H7 (cell line): Measurements from ENCODE around the gene RGP1. TPM values are rescaled to one million over a fixed set of nuclear protein-coding genes. Genes with fewer than 3 reads are reported as not detected.

ENCODE experiments used
- DNase-seq: peaks from one replicate; pipeline ENCODE4 v3.0.0; 2012
- H3K27me3 ChIP-seq: 2 replicates; pipeline ENCODE4 v1.6.0; 2011; ENCODE audit warnings: mild to moderate bottlenecking, low read length; ENCODE audit not compliant: control insufficient read depth, insufficient read depth
- H3K36me3 ChIP-seq: replicated peaks from 2 replicates; pipeline ENCODE4 v1.5.1; 2011; ENCODE audit warnings: low read length; ENCODE audit not compliant: control insufficient read depth, insufficient read depth
- H3K4me3 ChIP-seq: 2 replicates; pipeline ENCODE4 v1.5.1; 2011; ENCODE audit warnings: low read depth, mild to moderate bottlenecking, control low read depth, low read length, moderate library complexity; ENCODE audit not compliant: insufficient read depth
- total RNA-seq: library from RNA; depleted of rRNA; stranded (reverse); fragments of >200 nt; shearing (Covaris generic); gene quantifications from 2 replicates; pipeline ENCODE4 v1.2.3, GENCODE V29; 2014

The RGP1 gene
- total RNA-seq, 1 experiment from 2014 or later = 14.4 TPM

- no peaks in the 10 kb centered on the region; the same call in 1 of the 2 replicates for H3K27me3 ChIP-seq
- H3K4me3 ChIP-seq = peak overlapping the region; percentile 40
- H3K36me3 ChIP-seq = no peaks in the 10 kb centered on the region
- DNase-seq = peak; percentile 92
These were observed 41.6 kb downstream of the RGP1 start for GRCh38 chr9:35790385-35791296.

- H3K27me3 ChIP-seq = no peaks in the 10 kb centered on the region; the same call in 1 of the 2 replicates
- peak; percentile 91 for DNase-seq
- H3K4me3 ChIP-seq = peak within 1 kb of the TSS; percentile 70
- H3K36me3 ChIP-seq = no peaks in the 10 kb centered on the region
These were observed 42.3 kb downstream of the RGP1 start, which contains the start of gene NPR2 for GRCh38 chr9:35791297-35791921. TSS of gene NPR2 (plus strand) at chr9:35791591. CDS start at chr9:35792409, 818 bp downstream.

- peak overlapping the region; percentile 70 for H3K4me3 ChIP-seq
- DNase-seq = no peak
- no peaks in the 10 kb centered on the region for H3K36me3 ChIP-seq
- no peaks in the 10 kb centered on the region; the same call in 1 of the 2 replicates for H3K27me3 ChIP-seq
These were observed 43.1 kb downstream of the RGP1 start for GRCh38 chr9:35792024-35792813.

- Histone ChIP-seq H3K27me3 (no peaks in the 10 kb centered on the region; the same call in 1 of the 2 replicates), H3K36me3 (no peaks in the 10 kb centered on the region), H3K4me3 (no peak overlapping the region)
- no peak for DNase-seq
These were observed 43.7 kb downstream of the RGP1 start for GRCh38 chr9:35792826-35793225.

GRCh38 chr9:35793461-35793860, 44.4 kb downstream of the RGP1 start:
- Histone ChIP-seq H3K4me3 (no peak overlapping the region), H3K27me3 (no peaks in the 10 kb centered on the region; the same call in 1 of the 2 replicates), H3K36me3 (no peaks in the 10 kb centered on the region)
- DNase-seq = no peak

- Histone ChIP-seq H3K4me3 (no peak overlapping the region), H3K36me3 (no peaks in the 10 kb centered on the region; the same call in 1 of the 2 replicates), H3K27me3 (no peaks in the 10 kb centered on the region; the same call in 1 of the 2 replicates)
- no peak for DNase-seq
These were observed 46.6 kb downstream of the RGP1 start for GRCh38 chr9:35795695-35796094.

GRCh38 chr9:35797311-35798109, 48.4 kb downstream of the RGP1 start:
- Histone ChIP-seq H3K27me3 (no peaks in the 10 kb centered on the region), H3K36me3 (no peaks in the 10 kb centered on the region; the same call in 1 of the 2 replicates), H3K4me3 (no peak overlapping the region)
- no peak for DNase-seq

- Histone ChIP-seq H3K36me3 (no peaks in the 10 kb centered on the region; the same call in 1 of the 2 replicates), H3K4me3 (no peak overlapping the region), H3K27me3 (no peaks in the 10 kb centered on the region)
- DNase-seq = no peak
These were observed 49.7 kb downstream of the RGP1 start for GRCh38 chr9:35798658-35799374.

- no peaks in the 10 kb centered on the region for H3K27me3 ChIP-seq
- no peaks in the 10 kb centered on the region; the same call in 1 of the 2 replicates for H3K36me3 ChIP-seq
- H3K4me3 ChIP-seq = no peak overlapping the region
- DNase-seq = no peak
These were observed 51.4 kb downstream of the RGP1 start for GRCh38 chr9:35800530-35800929.

- Histone ChIP-seq H3K4me3 (no peak overlapping the region), H3K36me3 (peaks cover 2% of the 10 kb centered on the region), H3K27me3 (no peaks in the 10 kb centered on the region)
- DNase-seq = no peak
These were observed 52.4 kb downstream of the RGP1 start for GRCh38 chr9:35801328-35802128.

GRCh38 chr9:35806101-35806500, 57.0 kb downstream of the RGP1 start:
- no peaks in the 10 kb centered on the region for H3K27me3 ChIP-seq
- peaks cover 4% of the 10 kb centered on the region for H3K36me3 ChIP-seq
- H3K4me3 ChIP-seq = no peak overlapping the region
- DNase-seq = no peak
